Thyroid gland (tissue), 4 donors: ENCODE results near the gene RCVRN.

ENCODE experiments used
- POLR2A ChIP-seq, 2 donors: fragments of 450-650 bp; IDR thresholded peaks; one replicate each; pipeline ENCODE4 v1.6.1; 2017; ENCODE audit warnings: antibody characterized with exemption in 2 of 2, mild to moderate bottlenecking in 2 of 2, moderate library complexity in 1 of 2
- TF ChIP-seq, protein P1 (sequence below), 6 experiments: fragments of 200-600 bp in 3 of 6; fragments of 450-650 bp in 3 of 6; sonication (generic) in 3 of 6; IDR thresholded peaks; one replicate each; pipeline ENCODE4 v1.5.1; 2016 to 2019; ENCODE audit warnings: antibody characterized with exemption in 6 of 6, mild to moderate bottlenecking in 2 of 6, inconsistent platforms in 1 of 6, moderate library complexity in 1 of 6

DNA sequence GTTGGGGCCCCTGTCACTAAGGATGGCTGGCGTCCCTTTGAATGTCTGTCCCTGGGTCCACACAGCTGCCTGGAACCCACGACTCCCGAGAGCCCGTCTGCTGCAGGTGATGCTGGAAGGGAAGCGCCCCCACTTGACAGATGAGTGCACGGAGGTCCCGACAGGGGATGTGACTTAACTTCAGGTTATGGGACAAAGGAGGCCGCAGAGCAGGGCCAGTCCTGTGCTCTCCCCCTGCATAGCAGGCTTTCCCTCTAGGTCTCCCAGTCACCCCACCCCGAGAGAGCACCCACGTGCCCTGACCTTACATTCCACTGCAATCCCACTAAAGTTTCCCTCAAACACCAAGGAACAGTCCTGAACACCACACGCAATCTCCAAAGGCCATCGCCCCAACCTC, 6.0 kb upstream of the RCVRN start:
- TF ChIP-seq, protein P1, sequence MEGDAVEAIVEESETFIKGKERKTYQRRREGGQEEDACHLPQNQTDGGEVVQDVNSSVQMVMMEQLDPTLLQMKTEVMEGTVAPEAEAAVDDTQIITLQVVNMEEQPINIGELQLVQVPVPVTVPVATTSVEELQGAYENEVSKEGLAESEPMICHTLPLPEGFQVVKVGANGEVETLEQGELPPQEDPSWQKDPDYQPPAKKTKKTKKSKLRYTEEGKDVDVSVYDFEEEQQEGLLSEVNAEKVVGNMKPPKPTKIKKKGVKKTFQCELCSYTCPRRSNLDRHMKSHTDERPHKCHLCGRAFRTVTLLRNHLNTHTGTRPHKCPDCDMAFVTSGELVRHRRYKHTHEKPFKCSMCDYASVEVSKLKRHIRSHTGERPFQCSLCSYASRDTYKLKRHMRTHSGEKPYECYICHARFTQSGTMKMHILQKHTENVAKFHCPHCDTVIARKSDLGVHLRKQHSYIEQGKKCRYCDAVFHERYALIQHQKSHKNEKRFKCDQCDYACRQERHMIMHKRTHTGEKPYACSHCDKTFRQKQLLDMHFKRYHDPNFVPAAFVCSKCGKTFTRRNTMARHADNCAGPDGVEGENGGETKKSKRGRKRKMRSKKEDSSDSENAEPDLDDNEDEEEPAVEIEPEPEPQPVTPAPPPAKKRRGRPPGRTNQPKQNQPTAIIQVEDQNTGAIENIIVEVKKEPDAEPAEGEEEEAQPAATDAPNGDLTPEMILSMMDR (IDR thresholded peaks at IDR 0.05), result no peak
- TF ChIP-seq POLR2A (IDR thresholded peaks at IDR 0.05), result no peak
